ENCODE results near the gene ADAR.

Gene ADAR

DNA sequence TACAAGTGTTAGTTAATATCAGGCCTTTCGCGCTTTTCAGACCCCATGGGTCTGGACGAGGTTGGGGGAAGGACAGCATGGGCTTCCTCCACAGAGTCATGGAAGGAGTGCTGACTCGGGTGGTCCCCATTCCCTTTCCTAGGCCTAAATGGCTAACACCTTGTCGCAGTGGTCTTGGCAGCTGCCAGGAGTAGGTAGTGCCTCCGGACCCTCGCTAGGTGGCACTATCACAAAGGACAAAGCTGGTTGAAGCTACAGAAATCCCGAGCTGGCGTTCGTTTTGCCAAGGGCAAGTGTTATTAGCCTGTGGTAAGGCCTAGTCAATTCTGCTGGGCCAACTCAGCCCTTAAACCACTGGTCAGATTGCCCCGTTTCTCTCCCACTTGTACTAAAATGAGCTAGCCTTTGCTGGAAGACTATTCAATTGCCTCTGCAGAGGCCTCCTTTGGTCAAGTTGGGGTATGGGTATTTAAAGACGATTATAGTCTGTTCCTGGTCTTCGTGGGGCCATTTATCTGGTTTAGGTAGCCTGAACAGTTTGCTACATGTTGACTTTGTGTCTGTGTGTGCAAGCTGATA, 48.4 kb downstream of the ADAR start:
- Mint-ChIP-seq H3K4me3 (peak overlapping the region; percentile 89), H3K36me3 (peaks cover 49% of the 10 kb centered on the region), H3K9me3 (no peaks in the 10 kb centered on the region), H3K4me1 (peaks cover 43% of the 10 kb centered on the region), H3K27ac (peak overlapping the region; percentile 95)
- peak; percentile 75 to 91 for DNase-seq (ENCODE audit: low spot score in 2 of 2)
- ATAC-seq = peak; percentile 64

GRCh38 chr1:154558720-154559465, 49.1 kb downstream of the ADAR start:
- ATAC-seq (peak; percentile 97), DNase-seq (ENCODE audit: low spot score in 2 of 2) (peak; percentile 91 to 100)
- H3K36me3 Mint-ChIP-seq = peaks cover 56% of the 10 kb centered on the region
- H3K9me3 Mint-ChIP-seq = no peaks in the 10 kb centered on the region
- peaks cover 44% of the 10 kb centered on the region for H3K4me1 Mint-ChIP-seq
- peak overlapping the region; percentile 95 for H3K27ac Mint-ChIP-seq
- peak overlapping the region; percentile 89 for H3K4me3 Mint-ChIP-seq

DNA sequence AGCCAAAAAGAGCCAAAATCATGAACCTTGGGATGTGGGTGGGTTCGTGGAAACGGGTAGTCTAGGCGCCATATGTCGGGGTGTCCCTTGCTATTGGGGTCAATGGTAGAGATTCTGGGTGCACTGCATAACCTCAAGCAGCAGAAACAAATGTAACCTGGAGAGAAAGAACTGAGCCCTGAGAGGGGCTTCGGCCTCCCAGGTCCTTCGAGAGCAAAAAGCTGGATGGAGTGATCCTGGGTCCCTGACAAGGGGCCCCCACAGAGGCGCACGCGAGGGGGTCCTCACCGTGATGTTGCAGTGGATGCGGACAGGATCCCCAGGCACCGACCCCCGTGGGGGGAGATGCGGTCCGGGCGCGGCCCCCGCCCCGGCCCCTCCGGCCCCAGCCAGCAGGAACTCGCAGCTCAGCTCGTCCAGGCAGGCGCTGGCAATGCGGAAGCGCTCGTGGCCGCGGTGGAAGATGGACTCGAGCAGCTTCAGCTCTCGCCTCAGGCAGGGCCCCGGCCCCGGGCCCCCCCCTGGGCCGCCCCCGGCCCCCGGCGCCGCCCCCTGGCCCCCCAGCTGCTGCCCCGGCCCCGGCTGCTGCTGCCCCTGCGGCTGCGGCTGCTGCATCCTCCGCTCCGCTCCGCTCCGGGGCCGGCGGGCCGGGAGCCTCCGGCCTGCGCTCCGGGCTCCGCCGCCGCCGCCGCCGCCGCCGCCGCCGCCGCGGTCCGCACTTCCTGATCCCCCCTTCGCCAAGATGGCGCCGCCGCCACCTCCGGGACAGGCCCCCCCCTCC, 49.9 kb downstream of the ADAR start, which contains the start of gene UBE2Q1:
Gene UBE2Q1 (minus strand): TSS at position 724 of the 781 bp plus-strand sequence. CDS start 109 bp downstream, at position 615.
- ATAC-seq = peak; percentile 5
- DNase-seq (ENCODE audit: low spot score in 2 of 2) = peak; percentile 14 to 67
- Mint-ChIP-seq H3K4me1 (peaks cover 50% of the 10 kb centered on the region), H3K4me3 (peak within 1 kb of the TSS; percentile 89), H3K9me3 (no peaks in the 10 kb centered on the region), H3K27ac (peak within 1 kb of the TSS; percentile 95), H3K36me3 (peaks cover 63% of the 10 kb centered on the region)

DNA sequence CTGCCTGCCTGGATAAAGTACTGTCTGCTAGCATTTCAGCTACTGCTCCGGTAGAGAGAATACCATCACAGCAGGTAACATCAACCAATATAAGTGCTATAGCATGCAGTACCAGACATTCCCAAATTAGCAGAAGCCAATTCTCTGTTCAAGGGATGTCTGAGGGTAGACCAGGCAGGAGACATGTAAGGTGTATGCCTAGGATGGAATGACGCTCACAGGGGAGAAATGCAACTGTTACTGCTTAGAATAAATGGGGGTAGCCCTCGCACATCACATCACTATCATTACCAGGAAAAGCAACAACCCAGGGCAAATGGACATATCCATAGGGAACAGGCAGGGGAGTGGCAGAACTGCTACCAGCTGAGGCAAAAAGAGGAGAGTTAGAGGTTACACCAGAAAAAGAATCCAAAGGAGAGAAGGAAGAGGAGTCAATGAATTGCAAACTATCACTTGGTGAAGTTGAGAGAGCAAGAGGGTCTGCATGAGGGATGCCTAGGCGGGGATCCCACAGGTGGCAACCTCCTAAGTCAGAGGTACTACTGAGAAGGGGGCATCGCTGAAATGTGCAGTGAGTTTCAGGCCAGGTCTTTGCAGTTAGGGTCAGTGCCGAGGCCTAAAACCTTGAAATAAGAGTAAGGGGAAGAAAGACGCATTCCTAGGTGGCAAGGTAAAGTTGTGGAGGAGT, 50.6 kb downstream of the ADAR start:
- ATAC-seq (no peak), DNase-seq (ENCODE audit: low spot score in 2 of 2) (no peak)
- Mint-ChIP-seq H3K36me3 (peaks cover 71% of the 10 kb centered on the region), H3K4me3 (peak overlapping the region; percentile 89), H3K4me1 (peaks cover 50% of the 10 kb centered on the region), H3K27ac (peak overlapping the region; percentile 95), H3K9me3 (no peaks in the 10 kb centered on the region)

- peak overlapping the region; percentile 95 for H3K27ac Mint-ChIP-seq
- ATAC-seq (no peak), DNase-seq (ENCODE audit: low spot score in 2 of 2) (no peak)
- peak overlapping the region; percentile 89 for H3K4me3 Mint-ChIP-seq
- H3K36me3 Mint-ChIP-seq = peaks cover 80% of the 10 kb centered on the region
- peaks cover 56% of the 10 kb centered on the region for H3K4me1 Mint-ChIP-seq
- no peaks in the 10 kb centered on the region for H3K9me3 Mint-ChIP-seq
Observed at GRCh38 chr1:154556422-154556821, 51.6 kb downstream of the ADAR start.

GRCh38 chr1:154553056-154554030, 54.6 kb downstream of the ADAR start:
- no peak for ATAC-seq
- no peak overlapping the region for H3K4me3 Mint-ChIP-seq
- H3K36me3 Mint-ChIP-seq = peaks cover 98% of the 10 kb centered on the region
- H3K4me1 Mint-ChIP-seq = peaks cover 63% of the 10 kb centered on the region
- DNase-seq (ENCODE audit: low spot score in 2 of 2) = no peak
- peak overlapping the region; percentile 32 for H3K27ac Mint-ChIP-seq
- no peaks in the 10 kb centered on the region for H3K9me3 Mint-ChIP-seq

DNA sequence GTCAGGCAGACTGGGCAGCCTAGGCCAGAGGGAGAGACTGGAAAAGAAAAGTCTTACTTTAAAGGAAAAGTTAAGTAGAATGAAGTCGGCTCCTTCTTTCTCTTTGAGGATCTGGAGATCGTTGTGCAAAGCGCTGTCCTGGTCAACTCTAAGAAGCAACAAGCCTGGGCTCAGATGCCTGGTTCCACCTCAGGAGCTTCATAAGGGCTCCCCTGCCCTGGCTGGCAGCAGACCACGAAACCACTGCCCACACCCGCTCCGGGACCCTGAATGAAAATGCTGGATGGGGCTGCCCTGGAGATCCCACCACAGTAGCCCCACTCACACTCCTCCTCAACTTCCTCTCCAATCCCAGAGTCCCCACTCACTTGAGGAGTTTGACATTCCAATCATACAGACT, 56.0 kb downstream of the ADAR start:
- H3K36me3 Mint-ChIP-seq = peaks cover 87% of the 10 kb centered on the region
- ATAC-seq (no peak), DNase-seq (ENCODE audit: low spot score in 2 of 2) (no peak)
- no peaks in the 10 kb centered on the region for H3K9me3 Mint-ChIP-seq
- H3K4me3 Mint-ChIP-seq = no peak overlapping the region
- H3K4me1 Mint-ChIP-seq = peaks cover 62% of the 10 kb centered on the region
- peak overlapping the region; percentile 76 for H3K27ac Mint-ChIP-seq

DNA sequence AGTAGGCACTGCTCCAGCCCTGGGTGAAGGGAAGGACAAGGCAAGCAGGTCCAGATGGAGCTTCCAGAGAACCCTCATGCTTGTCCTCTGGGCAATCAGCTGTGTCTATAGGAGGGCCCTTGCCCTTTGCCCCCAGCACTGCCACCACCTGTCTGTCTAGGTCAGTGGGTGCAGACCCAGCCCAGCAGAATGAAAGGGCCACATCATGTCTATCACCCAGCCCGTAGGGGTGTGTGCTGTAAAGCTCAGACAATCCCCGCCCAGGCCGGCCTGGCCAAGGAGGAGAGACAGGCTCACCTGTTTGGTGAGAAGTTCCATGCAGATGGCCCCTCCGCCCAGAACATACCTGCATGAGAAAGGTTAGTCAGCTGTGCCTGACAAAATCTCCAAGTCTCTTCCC, 56.5 kb downstream of the ADAR start:
- H3K4me1 Mint-ChIP-seq = peaks cover 59% of the 10 kb centered on the region
- DNase-seq (ENCODE audit: low spot score in 2 of 2) = no peak
- H3K27ac Mint-ChIP-seq = peak overlapping the region; percentile 76
- no peaks in the 10 kb centered on the region for H3K9me3 Mint-ChIP-seq
- peaks cover 81% of the 10 kb centered on the region for H3K36me3 Mint-ChIP-seq
- ATAC-seq = no peak
- no peak overlapping the region for H3K4me3 Mint-ChIP-seq

GRCh38 chr1:154550657-154551056, 57.3 kb downstream of the ADAR start:
- ATAC-seq = no peak
- H3K36me3 Mint-ChIP-seq = peaks cover 73% of the 10 kb centered on the region
- H3K4me1 Mint-ChIP-seq = peaks cover 54% of the 10 kb centered on the region
- no peak for DNase-seq (ENCODE audit: low spot score in 2 of 2)
- H3K27ac Mint-ChIP-seq = peak overlapping the region; percentile 46
- H3K4me3 Mint-ChIP-seq = no peak overlapping the region
- no peaks in the 10 kb centered on the region for H3K9me3 Mint-ChIP-seq

GRCh38 chr1:154550070-154550469, 57.9 kb downstream of the ADAR start:
- peaks cover 48% of the 10 kb centered on the region for H3K4me1 Mint-ChIP-seq
- H3K36me3 Mint-ChIP-seq = peaks cover 67% of the 10 kb centered on the region
- ATAC-seq = no peak
- no peak for DNase-seq (ENCODE audit: low spot score in 2 of 2)
- no peak overlapping the region for H3K4me3 Mint-ChIP-seq
- peak overlapping the region; percentile 46 for H3K27ac Mint-ChIP-seq
- no peaks in the 10 kb centered on the region for H3K9me3 Mint-ChIP-seq

- H3K36me3 Mint-ChIP-seq = peaks cover 59% of the 10 kb centered on the region
- no peak for ATAC-seq
- peak overlapping the region; percentile 39 for H3K27ac Mint-ChIP-seq
- no peak for DNase-seq (ENCODE audit: low spot score in 2 of 2)
- no peak overlapping the region for H3K4me3 Mint-ChIP-seq
- H3K9me3 Mint-ChIP-seq = no peaks in the 10 kb centered on the region
- H3K4me1 Mint-ChIP-seq = peaks cover 46% of the 10 kb centered on the region
Observed at GRCh38 chr1:154549202-154549770, 58.7 kb downstream of the ADAR start.

GRCh38 chr1:154548028-154548427, 60.0 kb downstream of the ADAR start:
- Mint-ChIP-seq H3K36me3 (peaks cover 47% of the 10 kb centered on the region), H3K4me3 (no peak overlapping the region), H3K27ac (peak overlapping the region; percentile 39), H3K4me1 (peaks cover 39% of the 10 kb centered on the region), H3K9me3 (no peaks in the 10 kb centered on the region)
- ATAC-seq (no peak), DNase-seq (ENCODE audit: low spot score in 2 of 2) (no peak)

DNA sequence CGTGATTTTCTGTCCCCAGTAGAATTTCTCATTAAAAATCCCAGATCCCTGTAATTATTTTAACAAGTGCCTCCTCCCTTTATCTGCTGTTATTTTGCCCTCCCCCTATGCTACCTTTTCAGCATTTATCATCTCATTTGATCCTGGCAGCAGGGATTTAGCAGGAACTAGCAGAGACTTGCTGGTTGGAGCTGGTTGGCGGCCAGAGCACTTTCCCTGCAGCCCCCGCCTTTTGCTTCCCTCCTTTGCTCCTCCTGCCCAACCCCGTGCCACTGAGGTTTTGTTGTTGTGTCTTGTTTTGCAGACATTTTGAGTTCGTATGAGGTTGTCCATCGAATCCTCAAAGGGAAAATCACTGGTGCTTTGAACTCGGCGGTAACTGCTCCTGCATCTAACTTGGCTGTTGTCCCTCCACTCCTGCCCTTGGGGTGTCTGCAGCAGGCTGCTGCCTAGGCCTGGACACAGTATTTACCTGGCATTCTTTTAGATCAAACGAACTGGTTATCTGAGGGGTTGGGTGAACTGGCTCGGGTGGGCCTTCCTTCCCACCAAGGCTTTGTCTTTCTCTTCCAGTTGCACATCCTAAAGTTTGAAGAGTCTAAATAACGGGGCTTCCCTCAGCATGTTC, 60.8 kb downstream of the ADAR start:
- ATAC-seq (no peak), DNase-seq (ENCODE audit: low spot score in 2 of 2) (no peak)
- Mint-ChIP-seq H3K4me1 (peaks cover 39% of the 10 kb centered on the region), H3K36me3 (peaks cover 38% of the 10 kb centered on the region), H3K9me3 (no peaks in the 10 kb centered on the region), H3K27ac (peak overlapping the region; percentile 39), H3K4me3 (no peak overlapping the region)
